Erythroblast (primary cell): ENCODE results near the gene TLR3.

Source experiments
- DNase-seq, 2 experiments: peaks; one replicate each; lab custom pipeline; 2025; lab: John Stamatoyannopoulos, UW
- GATA1 ChIP-seq: IDR thresholded peaks from 2 replicates; pipeline ENCODE4 v1.6.1; 2011; ENCODE audit warnings: low read depth, mild to moderate bottlenecking, control low read depth, low read length, moderate library complexity
- POLR2A ChIP-seq: IDR thresholded peaks from 2 replicates; pipeline ENCODE4 v1.6.1; 2011; ENCODE audit warnings: mild to moderate bottlenecking, low read length

Gene TLR3

DNA sequence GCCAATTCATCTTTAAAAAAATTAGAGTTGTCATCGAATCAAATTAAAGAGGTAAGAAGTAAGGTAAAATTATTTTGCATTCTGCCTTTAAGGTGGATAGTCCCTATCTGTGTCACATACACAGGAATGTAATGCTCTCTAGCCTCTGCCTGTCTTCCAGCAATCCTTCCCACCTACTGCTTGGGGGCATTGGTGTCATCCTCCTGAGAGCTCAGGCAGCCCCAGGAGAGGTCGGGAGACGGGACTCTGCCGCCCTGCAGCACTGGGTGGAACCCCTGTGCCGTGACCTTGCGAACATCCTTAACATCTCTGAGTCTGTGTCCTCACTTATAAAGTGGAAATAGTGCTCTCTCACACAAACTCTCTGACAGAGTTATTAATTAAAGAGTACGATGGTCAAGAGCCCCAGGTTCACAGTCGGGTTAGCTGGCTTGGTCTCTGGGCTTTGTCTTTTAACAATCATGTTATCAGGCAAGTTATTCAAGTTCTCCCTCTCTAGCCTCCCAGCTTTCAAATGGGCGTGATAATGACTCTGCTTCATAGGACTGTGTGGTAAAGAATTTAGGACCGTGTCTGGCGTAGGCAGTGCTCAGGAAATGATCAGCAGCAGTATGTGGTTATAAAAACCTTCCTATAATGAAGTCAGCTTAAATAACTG is 10.2 kb downstream of the TLR3 start:
- no peak for TF ChIP-seq GATA1
- TF ChIP-seq POLR2A: no peak
- no peak for DNase-seq

DNA sequence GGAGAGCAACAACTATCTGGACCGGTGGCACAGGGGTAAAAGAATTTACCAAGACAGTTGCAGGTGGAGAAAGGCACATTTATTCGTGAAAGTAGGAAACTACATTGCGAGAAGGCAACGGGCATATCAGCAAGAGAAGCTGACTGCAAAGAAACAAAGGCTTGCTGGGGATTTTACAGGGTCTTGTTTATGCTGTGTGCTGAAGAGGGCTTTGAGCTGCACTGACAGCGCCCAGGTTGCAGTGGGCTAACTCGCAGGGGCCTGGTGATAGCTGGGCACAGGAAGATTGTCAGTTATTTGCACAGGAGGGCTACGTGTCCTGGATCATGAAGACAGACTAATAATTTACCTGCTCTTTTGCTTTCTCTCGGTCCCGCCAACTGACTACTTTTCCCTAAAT is 10.7 kb downstream of the TLR3 start:
- no peak for DNase-seq

DNA sequence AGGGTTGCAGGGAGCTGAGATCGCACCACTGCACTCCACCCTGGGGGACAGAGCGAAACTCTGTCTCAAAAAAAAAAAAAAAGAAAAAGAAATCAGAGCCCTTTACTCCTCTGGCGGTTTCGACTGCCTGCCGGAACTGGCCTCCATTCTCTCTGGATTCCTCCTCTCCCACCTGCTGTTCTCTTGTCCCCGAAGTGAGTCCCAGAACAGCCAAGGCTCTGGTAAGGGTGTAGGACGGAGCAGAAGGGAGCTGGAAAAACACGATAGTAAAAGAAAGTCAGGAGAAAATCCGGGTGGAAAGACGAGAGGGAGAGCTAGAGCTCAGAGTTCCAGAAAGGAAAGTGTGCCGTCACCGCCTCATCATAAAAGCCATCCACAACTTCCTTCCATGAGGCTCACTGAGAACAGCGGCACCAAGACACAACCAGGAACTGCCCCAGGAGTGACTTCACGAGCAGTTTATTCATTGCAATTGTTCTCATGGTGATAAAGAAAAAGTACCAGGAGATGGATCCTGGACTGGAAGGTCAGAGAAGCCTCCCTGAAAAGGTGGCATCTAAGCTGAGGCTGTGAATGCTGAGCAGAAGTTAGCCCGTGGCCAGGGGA is 12.3 kb downstream of the TLR3 start:
- DNase-seq: no peak
- TF ChIP-seq POLR2A (no peak), GATA1 (no peak)

More for the DNA sequence above, 10.7 kb downstream of the TLR3 start:
- TF ChIP-seq GATA1 (no peak), POLR2A (no peak)

DNA sequence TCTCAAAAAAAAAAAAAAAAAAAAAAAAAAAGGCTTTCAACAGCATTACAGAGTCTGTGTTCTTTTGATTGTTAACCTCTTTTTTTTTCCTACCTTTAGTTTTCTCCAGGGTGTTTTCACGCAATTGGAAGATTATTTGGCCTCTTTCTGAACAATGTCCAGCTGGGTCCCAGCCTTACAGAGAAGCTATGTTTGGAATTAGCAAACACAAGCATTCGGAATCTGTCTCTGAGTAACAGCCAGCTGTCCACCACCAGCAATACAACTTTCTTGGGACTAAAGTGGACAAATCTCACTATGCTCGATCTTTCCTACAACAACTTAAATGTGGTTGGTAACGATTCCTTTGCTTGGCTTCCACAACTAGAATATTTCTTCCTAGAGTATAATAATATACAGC is 13.3 kb downstream of the TLR3 start:
- DNase-seq: no peak
- no peak for TF ChIP-seq GATA1
- TF ChIP-seq POLR2A: no peak

DNA sequence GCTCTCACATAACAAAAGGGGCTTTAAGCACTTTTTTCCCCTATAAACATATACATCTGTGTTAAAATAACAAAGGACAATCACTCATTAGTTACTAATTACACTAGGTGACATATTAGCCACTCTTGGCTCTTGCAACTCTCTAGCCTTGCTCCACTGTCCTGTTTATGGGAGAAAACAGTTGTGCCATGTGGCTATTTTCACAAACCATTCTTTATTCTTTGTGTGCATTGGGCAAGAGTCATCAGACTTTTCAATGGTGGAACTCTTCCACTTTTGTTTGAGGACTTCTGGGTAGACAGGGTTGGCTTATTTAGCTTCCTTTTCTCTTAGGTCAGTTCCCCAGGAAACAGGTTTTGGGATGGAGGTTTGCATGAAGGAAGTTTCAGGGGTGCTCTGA is 19.6 kb downstream of the TLR3 start:
- no peak for DNase-seq
- TF ChIP-seq GATA1: no peak
- TF ChIP-seq POLR2A: no peak

DNA sequence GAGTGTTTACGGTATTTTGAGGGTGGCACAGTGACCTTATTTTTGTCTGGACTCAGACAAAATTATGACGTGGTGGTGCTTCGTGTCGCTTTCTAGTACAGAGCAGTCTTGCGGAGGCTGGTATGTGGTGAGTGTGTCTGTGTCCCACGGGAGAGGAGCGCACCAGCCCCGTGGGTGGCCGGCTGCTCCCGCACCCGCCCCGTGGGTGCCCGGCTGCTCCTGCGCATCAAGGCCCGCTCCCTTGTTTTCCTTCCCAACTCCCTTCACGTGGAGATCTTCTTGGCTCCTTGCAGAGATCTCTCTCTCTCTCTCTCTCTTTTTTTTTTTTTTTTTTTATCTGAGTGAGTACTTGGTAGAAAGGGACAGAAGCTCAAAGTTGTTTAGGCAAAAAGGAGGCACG is 23.3 kb downstream of the TLR3 start:
- TF ChIP-seq GATA1: no peak
- TF ChIP-seq POLR2A: no peak
- DNase-seq: no peak

DNA sequence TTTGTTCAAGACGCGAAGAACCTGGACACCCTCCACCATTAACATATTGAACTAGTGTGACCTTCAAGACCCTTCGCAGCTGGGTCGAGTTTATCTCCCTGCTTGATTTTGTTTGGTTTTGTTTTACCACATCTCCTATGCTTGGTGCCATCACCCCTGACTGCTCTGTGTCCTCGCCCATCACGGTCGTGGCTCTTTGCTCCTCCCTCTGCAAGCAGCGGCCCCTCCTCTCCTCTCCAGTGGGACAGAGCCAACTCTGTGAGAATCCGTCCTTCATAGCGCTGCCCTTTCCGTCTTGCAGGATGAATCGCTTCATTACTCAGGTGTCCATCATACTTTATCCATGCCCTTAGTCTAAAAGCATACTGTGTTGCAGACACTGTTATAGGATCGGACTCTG is 26.4 kb downstream of the TLR3 start:
- no peak for DNase-seq
- no peak for TF ChIP-seq GATA1
- TF ChIP-seq POLR2A: no peak

DNA sequence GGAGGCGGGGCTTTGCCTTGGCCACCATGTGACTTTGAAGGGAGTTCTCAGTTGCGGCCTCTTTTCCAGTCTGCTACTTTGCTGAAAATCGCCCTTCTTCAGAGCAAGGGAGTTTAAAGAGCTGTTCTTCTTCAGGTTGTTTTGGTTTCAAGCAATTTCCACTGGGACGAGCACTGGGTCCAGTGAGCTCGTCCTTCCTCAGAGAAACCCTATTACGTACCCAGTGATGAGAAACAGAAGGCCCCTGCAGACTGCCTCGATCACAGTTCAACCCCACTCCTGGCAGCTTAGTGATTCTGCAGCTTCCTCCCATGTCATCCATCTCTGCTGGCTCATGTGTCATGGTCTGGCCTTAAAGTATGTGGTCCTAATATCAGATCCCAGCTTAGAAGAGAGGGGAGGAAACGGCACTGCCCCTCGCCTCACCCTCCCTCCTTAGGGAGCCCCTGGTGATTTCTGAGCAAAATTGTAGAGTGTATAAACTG is 27.8 kb downstream of the TLR3 start:
- no peak for TF ChIP-seq POLR2A
- TF ChIP-seq GATA1: no peak
- DNase-seq: no peak

DNA sequence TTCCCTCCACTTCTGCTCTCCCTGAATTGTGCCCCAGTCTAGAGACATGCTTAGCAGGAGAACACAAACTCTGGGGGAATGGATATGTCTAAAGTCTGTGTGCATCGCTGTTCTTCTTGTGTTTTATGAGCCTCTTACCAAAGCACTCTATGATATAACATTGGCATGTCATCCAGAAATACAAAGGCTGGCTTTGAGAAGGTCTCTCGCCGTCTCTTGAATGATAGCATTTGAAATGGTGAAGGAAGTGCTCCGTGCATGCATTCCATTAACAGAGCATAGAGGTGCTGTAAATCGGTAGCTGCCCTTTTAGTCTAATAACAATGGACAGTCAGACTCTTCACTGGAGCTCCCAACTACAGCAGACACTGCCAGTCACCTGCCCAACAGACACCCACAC is 28.4 kb downstream of the TLR3 start:
- TF ChIP-seq POLR2A (no peak), GATA1 (no peak)
- no peak for DNase-seq

DNA sequence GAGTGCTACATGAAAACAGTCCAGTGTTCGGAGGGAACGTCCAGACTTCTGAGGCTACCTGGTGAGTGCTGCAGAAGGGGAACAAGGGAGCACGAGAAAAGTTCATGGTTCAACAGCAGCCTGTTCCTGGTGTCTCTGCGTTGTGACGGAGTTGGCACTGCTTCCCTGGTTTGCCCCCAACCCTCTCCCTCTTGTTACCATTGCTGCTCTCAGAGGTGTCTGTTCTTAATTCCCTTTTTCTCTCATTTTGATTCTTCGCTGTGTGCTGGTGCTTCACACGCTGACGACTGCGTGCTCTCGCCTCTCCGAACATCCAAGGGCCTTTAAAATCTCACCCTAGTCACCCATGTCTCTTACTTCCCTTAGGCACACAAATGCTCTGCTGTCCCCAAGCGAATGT is 34.0 kb downstream of the TLR3 start:
- TF ChIP-seq POLR2A (no peak), GATA1 (no peak)
- DNase-seq: no peak

DNA sequence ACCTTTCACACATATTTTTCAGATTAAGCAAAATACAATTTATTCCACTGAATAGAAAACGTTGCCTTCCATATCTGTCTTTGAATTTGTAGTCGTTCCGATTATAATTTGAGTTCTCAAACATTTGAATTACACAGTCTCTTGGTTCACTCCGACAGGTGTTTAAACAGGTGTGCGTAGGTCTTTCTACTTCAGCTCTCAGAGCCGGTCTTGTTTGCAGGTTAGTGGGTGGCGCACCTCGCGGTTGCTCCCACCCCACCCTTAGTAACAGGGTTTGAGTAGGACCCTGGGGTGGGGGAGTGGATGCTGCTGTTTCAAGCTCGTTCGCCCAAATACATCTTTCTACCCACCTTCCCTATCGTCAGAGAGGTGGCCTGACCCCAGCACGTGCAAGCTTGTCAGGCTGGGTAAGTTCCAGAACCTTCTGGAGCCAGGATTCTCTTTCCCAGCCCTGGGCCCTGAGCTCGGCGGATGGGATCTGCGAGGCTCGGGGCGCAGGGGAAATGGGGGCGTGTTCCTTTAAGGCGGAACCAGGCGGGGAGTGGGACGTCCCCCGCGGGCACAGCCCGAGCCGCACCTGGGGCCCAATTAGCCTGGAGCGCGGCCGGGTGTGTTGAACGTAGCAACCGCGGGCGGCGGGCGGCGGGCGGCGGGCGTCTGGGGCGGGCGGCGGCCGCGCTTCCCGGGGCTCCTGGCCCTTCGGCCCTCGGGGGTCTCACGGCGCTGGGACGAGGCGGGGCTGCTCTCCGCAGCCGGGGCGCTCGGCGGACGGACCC is 35.3 kb downstream of the TLR3 start, which contains the start of gene FAM149A:
TSS of gene FAM149A (plus strand) at position 591 of the 776 bp plus-strand sequence.
- DNase-seq: no peak
- TF ChIP-seq GATA1: no peak

DNA sequence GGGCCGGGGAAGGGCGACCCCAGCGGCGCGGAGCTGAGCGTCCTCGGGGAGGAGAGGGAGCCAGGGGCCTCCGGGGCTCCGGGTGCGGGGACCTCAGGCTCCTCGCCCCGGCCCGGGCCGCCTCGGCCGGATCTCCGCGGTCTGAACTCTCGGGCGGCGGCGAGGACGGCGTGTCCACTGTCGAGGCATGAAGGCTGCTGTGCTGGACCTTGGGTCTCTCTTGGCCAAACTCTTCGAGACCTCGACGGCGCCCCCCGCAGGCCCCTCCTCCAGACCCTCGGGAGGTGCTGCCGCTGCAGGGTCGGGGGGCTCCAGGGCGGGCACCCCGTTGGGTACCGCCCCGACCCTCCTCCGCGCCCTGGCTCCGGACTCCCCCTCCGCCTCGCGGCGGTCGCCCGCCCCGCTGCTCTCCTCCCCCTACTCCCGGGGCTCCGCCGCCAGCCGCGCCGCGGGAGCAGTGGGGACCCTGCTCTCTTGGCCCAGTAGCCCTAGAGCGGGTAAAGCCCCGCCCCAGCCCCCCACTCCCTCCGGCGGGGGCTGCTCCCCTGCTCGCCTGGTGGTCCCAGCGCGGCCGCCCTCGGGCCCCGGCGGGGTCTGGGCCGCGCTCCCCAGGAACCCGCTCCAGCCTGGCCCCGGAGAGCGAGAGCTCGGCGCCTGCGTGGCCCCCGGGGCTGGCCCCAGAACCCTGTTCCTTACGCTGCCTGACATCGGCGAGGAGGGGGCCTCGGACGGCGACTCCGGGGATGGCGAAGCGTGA is 36.1 kb downstream of the TLR3 start:
- TF ChIP-seq POLR2A (no peak), GATA1 (no peak)
- DNase-seq: no peak

DNA sequence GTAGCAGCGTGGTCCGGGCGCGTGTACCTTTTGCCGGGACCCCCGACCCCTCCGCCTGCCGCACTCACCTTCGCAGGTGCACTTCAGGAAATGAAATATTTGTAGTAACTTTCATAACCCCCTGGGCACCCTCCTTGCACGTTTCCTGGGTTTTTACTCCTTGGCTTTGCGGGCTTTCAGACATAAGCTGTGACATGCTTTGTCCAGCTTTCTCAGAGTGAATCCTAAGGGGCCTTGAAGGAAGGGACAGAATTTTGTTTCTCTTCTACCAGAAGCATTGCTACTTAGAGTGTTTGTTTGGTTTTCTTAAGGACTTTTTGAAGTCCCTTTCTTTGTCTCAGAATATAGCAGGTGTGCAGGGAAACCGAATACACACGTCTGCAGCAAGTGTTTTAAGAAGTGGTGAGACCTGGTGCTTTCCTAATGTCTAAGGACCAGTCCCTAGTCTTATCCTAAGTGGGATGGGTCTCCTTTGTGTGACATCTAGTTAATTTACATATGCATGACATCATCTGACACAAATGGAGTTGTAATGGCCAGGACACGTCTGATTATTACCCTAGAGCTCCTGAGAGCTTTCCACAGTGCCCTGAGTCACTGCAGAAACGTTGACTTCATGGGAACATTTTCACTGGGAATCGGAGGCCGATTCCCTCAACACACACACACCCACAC is 36.8 kb downstream of the TLR3 start:
- TF ChIP-seq GATA1: no peak
- no peak for TF ChIP-seq POLR2A
- no peak for DNase-seq

DNA sequence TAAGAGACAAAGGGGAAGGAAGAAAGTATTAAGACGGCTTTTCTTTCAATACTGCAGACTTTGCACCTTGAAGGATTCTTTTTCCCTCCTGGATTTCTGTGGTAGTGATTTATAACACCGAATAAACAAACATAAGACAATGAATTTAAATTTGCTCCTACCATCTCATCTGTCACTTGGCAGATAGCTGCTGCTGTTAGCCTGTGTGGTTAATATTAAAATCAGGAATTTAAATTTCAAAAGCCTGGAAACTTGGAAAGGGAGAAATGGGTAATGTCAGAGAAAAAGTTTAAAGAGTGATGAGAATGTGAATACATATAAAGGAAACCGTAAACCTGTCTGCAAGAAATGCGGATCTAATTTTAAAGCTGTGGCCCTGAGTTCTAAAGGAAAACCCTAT is 39.0 kb downstream of the TLR3 start:
- TF ChIP-seq POLR2A (no peak), GATA1 (no peak)
- DNase-seq: no peak
